ELF-1 (cell line): Measurements from ENCODE around the gene CCDC88A.
"Not testable (repeated sequence)": the region's sequence is repeated elsewhere in the genome, so short reads cannot be mapped to it uniquely, and the experiment has no call there.

Experiments
- DNase-seq: peaks from one replicate; pipeline ENCODE4 v3.0.0-alpha.2; 2016; ENCODE audit warnings: low read depth, low spot score

Gene CCDC88A

DNA sequence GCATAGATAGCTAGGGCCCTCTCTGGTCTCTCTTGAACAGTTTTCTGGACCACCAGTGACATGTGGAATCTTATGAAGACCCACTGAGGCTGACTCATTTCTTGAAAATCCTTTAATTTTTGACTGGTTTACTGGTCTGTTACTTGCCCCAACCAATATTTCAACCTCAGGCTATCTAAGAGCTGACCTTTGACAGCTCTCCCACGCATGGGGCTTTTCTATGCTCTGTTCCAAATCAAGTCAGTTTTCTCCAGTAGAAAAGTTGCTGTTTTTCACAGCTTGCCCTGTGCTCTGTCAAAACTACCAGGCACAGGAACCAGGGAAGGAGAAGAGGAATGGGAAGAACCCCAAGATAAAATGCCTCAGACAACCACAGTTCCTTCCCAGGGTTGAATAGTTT is 104.7 kb downstream of the CCDC88A start:
- DNase-seq = no peak

DNA sequence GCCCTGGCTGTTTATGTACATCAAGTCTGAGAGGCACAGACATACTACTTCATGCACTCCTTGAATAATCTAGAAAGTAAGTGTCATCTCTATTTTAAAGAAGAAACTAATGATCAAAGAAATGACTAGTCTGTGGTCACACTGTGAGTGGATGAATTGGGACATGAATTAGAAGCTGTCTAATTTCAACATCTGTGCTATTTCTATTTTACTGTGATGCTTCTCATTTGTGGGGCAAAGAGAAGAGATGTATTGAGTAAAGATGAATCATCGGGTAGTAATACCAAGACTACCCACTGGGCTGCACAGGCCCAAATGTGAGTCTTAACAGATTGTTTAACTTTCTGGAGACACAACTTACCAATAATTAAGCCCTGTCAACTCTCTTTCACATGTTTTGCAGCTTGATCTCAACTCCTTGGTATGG is 108.2 kb downstream of the CCDC88A start:
- no peak for DNase-seq

DNA sequence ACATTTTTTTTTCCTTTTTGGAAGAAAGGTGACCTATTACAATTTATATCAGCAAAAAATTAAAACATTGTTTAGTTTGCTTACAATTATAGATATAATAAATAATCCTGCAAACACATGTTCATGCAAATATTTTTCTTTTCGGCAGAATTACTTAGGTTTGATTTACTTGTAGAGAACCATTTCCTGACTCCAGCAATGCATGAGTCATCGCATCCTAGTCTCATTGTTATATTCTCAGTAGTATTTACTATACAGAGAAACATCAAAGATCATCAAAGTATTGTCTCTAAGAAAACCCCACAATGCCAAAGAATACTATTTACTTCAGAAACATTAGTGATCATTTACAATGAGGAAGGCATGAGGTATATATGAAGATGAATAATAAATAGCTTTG is 110.2 kb downstream of the CCDC88A start:
- DNase-seq = no peak

DNA sequence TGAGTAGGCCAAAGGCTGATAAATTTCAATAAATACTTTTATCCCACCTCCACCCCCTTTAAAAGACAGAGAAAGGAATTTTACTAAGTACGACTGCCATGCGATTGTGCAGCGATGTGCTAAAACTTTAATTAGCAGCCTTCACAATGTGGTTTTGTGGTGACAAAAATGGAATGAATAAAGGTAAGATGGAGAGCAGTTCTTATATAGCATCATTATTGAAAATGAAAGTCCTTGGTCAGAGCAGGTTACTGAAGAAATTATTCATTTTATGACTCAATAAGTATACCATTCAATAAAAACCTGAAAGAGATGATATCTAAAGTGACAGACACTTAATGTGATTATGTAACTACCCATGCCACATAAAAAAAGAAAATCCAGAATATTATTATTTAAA is 117.4 kb downstream of the CCDC88A start:
- no peak for DNase-seq

DNA sequence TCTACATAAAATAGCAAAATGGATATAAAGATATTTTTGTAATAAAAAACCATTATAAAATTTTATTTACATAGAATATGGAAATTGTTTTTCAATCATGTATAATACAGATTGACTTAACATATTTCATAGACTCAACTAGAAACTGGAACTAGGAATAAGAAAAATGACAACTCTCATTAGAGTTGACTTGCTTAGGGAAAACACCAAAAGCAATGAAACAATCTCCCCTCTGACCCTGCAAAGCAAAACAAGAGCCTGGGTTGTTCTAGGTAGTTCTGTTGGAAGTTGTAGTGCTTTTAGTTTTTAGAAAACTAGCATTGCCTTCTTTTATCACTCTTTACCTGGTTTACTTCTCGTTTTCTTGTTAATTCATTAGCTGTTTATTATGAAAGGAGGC is 118.4 kb downstream of the CCDC88A start:
- DNase-seq = no peak

DNA sequence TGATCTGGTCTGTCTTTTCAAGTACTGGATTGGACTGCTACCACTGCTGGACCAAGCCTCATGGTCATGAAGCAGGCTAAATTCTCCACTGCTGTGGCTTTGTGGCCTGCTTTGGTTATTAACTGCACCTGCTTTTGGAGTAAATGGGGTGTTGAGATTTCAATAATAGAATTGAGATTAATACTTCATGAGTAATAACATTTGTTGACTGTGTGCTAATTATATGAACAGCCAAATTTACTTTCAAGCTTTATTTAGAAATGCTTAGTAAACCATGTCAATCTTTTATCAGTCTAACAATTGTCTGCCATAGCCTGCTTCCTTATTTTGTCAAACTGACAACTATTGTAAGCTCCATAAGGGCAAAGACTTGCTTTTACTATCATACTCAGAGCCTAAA is 123.3 kb downstream of the CCDC88A start:
- no peak for DNase-seq

DNA sequence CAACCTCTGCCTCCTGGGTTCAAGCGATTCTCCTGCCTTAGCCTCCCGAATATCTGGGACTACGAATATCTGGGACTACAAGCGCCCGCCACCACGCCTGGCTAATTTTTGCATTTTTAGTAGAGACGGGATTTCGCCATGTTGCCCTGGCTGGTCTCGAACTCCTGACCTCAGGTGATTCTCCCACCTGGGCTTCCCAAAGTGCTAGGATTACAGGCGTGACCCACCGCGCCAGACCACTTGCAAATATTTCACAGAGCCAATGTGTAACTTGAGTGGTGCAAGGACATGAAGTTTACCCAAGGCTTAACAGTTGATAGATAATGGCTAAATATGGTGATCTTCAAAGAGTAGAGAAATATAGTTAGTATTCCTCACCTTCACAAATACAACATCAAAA is 136.6 kb downstream of the CCDC88A start:
- no peak for DNase-seq

DNA sequence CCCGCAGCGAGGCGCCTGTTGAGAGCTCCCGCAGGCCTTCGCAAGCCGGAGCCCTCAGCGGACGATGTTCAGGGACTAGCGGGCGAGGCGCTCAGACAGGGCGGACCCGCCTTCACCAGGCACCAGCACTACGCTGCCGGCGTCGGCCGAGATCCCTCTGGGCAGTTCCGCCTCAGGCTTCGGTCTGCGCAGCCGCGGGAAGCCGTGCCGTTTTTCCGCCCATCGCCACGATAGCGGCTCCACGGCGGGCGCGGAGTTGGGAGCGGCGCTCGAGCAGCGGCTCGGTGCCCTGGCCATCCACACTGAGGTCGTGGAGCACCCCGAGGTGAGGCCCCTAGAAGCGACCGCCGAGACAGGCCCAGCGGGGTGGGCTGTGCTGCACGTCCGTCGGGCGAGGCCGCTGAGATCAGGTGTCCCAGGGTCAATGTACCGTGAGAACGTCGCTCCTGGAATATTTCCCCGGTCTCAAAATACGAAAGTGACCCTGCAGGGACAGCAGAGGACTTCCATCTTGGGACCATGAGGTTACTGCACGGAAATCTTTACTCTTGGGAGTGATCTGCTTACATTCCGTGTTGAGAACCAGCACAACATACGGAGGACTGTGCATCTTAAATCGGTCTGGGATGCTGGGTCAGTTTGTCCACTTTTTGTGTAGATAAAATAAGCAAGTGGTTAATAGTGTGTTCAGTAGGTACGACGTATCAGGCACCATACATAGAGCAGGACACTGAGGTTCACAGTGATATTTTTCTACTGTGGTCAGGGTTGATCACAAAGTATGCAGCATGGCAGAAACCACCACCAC is 137.3 kb downstream of the CCDC88A start:
- peak; percentile 92 for DNase-seq

DNA sequence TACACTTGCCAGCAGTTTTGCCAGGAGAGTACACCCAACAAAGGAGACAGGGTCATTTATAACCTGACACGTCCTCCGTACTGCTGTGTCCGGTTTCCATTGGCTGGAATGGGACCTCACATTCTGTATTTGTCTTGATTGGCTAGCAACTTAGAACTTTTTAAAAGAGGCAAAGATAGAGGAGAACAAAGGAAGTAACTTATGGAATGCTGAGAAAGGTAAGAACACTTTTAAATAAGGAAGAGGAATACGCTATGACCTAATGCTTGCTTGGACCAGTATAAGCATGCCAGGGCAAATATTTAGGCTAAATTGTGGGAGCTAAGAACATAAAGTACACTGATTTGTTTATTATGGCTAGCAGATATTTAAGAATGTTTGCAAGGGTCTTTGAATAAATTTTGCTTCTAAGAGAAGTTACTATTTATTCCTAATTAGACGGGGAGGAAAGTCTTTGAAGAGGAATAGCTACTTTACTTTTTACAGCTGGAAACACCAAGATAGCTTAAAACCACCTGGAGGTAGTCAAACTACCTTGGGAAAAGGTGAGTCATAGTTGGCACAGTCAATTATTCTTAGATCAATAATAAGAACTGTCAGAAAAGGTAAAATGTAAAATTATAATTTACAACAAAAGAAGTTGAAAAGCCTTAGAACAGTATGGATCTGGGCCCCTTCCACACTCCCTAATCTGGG is 138.7 kb downstream of the CCDC88A start:
- DNase-seq = not testable (repeated sequence)

DNA sequence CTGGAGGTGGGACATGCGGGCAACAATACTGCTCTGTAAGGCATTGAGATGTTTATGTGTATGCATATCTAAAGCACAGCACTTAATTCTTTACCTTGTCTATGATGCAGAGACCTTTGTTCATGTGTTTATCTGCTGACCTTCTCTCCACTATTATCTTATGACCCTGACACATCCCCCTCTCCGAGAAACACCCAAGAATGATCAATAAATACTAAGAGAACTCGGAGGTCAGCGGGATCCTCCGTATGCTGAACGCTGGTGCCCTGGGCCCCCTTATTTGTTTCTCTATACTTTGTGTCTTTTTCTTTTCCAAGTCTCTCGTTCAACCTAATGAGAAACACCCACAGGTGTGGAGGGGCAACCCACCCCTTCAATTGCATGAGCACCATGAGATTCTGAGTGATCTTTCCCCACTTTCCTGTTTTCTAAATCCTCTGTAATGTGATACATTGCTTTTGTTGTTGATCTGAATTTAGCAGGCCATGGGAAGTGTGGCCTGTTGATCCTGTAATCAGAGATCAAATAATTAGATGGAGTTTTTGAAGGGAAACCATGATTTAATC is 139.7 kb downstream of the CCDC88A start:
- peak; percentile 47 for DNase-seq

DNA sequence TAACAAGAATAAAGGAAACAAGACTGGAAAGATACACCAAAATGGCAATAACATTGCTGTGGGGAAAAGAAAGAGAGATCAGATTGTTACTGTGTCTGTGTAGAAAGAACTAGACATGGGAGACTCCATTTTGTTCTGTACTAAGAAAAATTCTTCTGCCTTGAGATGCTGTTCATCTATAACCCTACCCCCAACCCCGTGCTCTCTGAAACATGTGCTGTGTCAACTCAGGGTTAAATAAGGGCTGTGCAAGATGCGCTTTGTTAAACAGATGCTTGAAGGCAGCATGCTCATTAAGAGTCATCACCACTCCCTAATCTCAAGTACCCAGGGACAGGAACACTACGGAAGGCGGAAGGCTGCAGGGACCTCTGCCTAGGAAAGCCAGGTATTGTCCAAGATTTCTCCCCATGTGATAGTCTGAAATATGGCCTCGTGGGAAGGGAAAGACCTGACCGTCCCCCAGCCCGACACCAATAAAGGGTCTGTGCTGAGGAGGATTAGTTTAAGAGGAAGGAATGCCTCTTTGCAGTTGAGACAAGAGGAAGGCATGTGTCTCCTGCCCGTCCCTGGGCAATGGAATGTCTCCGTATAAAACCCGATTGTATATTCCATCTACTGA is 140.3 kb downstream of the CCDC88A start:
- peak; percentile 77 for DNase-seq

DNA sequence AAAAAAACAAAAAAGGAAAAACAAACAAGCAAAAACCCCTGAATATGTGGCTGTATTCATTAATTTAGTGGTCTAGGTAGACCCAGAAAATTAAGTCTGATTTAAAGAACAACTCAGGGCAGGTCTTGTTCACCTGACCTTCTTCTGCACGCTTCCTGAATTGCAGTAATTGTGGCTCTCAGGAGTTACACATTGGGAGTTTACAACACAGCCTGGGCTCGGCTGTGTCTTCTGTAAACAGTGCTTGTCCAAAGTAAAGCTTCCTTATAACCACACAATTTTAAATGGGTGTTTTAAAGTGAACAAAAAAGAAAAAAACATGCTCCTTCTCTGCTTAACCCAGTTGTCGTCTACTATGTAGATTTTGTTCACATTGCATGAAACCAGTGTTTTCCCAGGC is 142.3 kb downstream of the CCDC88A start:
- DNase-seq = no peak

DNA sequence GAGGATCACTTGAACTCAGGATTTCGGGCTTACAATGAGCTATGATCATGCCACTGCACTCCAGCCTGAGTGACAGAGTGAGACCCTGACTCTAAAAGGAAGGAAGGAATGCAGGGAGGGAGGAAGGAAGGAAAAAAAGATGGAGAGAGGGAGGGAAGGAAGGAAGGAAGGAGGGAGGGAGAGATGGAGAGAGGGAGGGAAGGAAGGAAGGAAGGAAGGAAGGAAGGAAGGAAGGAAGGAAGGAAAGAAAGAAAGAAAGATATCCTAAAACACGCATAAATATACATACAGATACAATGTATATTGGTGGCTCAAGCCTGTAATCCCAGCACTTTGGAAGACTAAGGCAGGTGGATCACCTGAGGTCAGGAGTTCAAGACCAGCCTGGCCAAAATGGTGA is 145.3 kb downstream of the CCDC88A start:
- not testable (repeated sequence) for DNase-seq

DNA sequence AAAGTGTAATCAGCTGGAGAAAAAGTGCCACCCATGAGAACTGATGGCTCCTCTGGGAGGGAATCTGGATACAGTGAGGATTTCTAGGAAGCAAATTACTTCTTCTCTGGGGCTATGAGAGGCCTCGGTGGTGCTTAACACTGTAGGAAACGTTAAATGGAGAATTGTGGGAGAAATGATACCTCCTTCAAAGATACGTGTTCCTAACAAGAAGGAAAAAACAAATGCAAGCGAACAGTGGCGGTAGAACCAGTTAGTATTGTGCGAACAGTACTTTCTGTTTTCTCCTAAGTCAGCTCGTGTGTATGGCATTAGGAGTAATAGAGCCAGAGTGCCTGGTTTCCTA is 150.0 kb downstream of the CCDC88A start:
- DNase-seq = peak; percentile 18

DNA sequence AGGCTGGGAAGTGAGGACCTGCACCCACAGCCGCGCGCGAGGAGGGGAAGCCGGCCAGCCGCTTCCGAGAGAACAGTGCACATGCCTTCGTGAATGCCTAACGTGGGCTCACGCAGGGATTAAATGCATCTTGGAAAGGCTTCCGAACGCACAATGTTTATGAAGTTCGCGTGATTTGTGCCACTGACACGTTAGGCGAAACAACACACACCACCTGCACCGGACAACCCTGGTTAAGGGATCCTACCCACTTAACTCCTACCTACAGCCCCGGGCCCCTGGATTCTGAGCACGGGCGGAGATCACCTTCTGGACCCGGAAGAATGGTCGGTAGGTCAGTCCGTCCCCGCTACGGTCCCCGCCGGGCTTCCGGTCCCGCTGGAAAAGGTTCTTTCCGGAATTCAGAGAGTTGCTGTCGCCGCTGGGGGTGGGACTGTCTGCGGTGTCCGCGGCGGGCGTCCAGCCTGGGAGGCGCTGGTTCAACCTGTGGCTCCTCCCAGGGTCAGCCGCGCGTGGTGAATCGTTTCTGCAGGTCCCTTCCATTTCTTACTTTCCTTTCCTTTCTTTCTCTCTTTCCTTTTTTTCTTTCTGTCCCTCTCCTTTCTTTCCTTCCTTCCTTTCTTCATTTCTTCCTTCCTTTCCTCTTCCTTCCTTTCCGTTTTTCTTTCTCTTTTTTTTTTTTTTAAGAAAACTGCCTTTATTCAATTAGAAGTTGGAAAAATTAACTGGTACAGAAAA is 150.6 kb downstream of the CCDC88A start, which contains the start of gene MTIF2:
Gene MTIF2 (minus strand): TSS at position 325 of the 738 bp plus-strand sequence. CDS start 5,373 bp downstream, outside the sequence.
- peak; percentile 95 for DNase-seq

DNA sequence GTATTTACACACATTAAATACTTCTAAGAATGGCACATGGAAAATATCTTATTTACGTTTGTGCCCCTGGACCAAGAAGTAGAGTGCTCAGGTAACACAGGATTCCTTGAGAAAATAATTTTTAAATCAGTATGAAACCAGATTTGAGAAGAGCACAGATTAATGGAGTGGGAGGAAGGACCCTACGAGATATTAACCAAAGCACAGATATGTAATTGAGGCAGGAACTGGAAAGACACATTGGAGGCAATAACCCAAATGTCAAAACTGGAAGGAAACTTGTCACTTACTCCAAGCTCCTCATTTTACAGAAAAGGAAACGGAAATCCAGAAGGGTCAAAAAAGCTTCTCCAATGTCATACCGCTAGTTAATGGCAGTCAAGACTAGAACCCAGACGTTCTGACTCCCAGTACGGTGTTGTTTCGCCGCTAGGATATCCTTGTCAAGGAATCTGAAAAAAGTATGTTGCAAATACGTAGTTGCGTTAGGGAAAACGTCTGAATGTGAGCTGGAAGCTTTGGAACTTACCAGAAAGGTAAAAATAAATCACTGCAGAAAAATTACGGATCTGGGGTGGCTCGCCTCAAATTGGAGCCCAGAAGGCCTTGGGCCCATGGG is 151.3 kb downstream of the CCDC88A start:
- DNase-seq = no peak

DNA sequence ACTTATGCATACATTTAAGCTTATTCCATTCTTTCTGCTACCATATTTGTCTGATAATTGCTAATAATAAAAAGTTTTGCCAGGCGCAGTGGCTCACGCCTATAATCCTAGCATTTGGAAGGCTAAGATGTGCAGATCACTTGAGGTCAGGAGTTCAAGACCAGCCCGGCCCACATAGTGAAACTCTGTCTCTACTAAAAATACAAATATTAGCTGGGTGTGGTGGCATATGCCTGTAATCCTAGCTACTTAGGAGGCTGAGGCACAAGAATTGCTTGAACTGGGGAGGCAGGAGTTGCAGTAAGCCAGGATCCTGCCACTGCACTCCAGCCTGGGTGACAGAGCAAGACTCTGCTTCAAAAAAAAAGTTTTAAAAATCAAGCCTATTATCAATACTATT is 160.1 kb downstream of the CCDC88A start:
- not testable (repeated sequence) for DNase-seq

DNA sequence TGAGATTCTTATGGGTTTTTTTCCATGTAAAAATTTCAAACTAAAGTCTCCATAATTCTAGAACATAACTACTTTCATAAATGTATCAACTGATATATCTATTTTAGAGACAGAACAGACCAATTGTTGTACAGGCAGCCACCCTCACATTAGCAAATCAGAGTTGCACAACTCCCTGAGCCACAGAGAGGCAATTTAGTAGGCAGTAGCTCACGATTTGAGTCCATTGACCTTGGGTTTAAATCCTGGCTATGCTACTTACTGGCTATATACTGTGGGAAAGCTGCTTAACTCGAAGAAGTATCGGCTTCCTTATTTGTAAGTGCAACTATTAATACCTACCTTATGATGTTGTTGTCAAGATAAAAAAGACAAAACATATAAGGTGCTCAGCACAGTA is 166.8 kb downstream of the CCDC88A start:
- DNase-seq = no peak

DNA sequence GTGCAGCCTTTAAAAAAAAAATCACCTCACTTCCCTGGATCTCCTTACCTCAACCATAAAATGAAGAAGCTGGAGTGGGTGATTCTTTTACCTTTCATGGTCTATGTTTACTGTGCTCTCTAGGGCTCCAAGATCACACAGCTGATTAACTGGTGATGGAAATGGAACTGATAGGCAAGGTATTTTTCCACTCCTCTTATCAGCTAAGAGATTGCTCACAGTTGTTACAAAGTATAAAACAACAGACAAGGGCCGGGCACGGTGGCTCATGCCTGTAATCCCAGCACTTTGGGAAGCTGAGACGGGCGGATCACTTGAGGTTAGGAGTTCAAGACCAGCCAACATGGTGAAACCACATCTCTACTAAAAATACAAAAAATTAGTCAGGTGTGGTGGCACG is 172.6 kb downstream of the CCDC88A start:
- no peak for DNase-seq

DNA sequence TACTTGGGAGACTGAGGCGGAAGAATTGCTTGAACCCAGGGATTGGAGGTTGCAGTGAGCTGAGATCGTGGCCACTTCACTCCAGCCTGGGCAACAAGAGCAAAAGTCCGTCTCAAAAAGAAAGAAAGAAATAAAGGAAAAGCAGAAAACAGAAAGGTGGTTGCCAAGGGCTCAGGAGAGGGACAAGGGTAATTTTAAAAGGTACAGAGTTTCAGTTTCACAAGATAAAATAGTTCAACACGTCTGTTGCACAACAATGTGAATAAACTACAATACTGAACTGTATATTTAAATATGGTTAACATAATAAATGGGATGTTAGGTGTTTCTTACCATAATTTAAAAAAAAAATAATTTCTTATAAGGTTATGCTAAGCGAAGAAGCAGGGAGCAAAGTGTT is 174.2 kb downstream of the CCDC88A start:
- DNase-seq = no peak

DNA sequence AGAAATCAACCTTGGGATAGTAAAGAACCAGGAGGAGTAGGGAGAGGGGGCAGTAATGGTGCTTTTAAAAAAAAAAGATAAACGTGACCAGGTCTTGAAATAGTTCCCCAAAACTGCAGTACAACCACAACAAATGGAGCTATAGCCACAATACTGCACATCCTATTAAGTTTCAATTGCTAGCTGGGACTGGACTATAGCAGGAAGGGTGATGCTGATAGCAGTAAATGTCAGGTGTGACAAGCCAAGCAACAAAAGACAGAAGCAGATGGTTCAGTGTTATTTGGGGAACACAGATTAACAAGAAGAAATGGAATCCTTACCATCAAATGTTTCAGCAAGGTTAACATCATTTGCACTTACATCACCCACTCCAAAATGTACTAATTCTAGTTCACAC is 177.0 kb downstream of the CCDC88A start:
- no peak for DNase-seq
